SK-N-SH treated with all-trans-retinoic acid at 6 μM for 48 hours (cell line): ENCODE measurements around the gene CSNK1D.

Experiments used
- ATAC-seq: fragments of 200-7000 bp; cut with Tn5 transposase; 3 replicates; pipeline ENCODE4 v1.9.1; 2020; ENCODE audit warnings: mild to moderate bottlenecking, moderate library complexity
- ARNTL ChIP-seq: fragments of 450-650 bp; formaldehyde crosslinking; IDR thresholded peaks from 2 replicates; pipeline ENCODE4 v1.5.0; 2020; ENCODE audit warnings: low read depth, mild to moderate bottlenecking, moderate library complexity, borderline replicate concordance
- BACH2 ChIP-seq: fragments of 250-450 bp; sonication (Bioruptor Pico); IDR thresholded peaks from 2 replicates; pipeline ENCODE4 v1.9.0; 2021; ENCODE audit warnings: mild to moderate bottlenecking, borderline replicate concordance
- CREB5 ChIP-seq: fragments of 250-450 bp; sonication (Bioruptor Pico); IDR thresholded peaks from 2 replicates; pipeline ENCODE4 v1.5.1; 2020; ENCODE audit warnings: low read depth, mild to moderate bottlenecking, moderate library complexity
- CSDC2 ChIP-seq: fragments of 250-450 bp; sonication (Bioruptor Pico); IDR thresholded peaks from 2 replicates; pipeline ENCODE4 v1.5.0; 2020; ENCODE audit warnings: mild to moderate bottlenecking, moderate library complexity
- ESRRG ChIP-seq: fragments of 250-450 bp; sonication (Bioruptor Pico); IDR thresholded peaks from 2 replicates; pipeline ENCODE4 v1.6.1; 2021; ENCODE audit warnings: mild to moderate bottlenecking
- ISL1 ChIP-seq: fragments of 250-450 bp; sonication (Bioruptor Pico); IDR thresholded peaks from 2 replicates; pipeline ENCODE4 v2.1.2; 2022; ENCODE audit warnings: mild to moderate bottlenecking, moderate library complexity
- OSR1 ChIP-seq: fragments of 250-450 bp; sonication (Bioruptor Pico); IDR thresholded peaks from 2 replicates; pipeline ENCODE4 v1.8.0; 2022; ENCODE audit warnings: moderate library complexity, mild to moderate bottlenecking, inconsistent platforms
- PPARA ChIP-seq: fragments of 250-450 bp; sonication (Bioruptor Pico); IDR thresholded peaks from 2 replicates; pipeline ENCODE4 v1.5.0; 2020; ENCODE audit warnings: mild to moderate bottlenecking, borderline replicate concordance
- RARB ChIP-seq: fragments of 250-450 bp; sonication (Bioruptor Pico); IDR thresholded peaks from 2 replicates; pipeline ENCODE4 v1.8.0; 2021; ENCODE audit warnings: mild to moderate bottlenecking, moderate library complexity
- SNAI2 ChIP-seq: fragments of 250-450 bp; sonication (Bioruptor Pico); IDR thresholded peaks from 2 replicates; pipeline ENCODE4 v1.5.0; 2020; ENCODE audit warnings: mild to moderate bottlenecking, moderate library complexity
- TCF4 ChIP-seq: fragments of 250-450 bp; sonication (Bioruptor Pico); IDR thresholded peaks from 2 replicates; pipeline ENCODE4 v1.8.0; 2021; ENCODE audit warnings: mild to moderate bottlenecking, moderate library complexity, borderline replicate concordance
- TOX ChIP-seq: fragments of 250-450 bp; sonication (Bioruptor Pico); IDR thresholded peaks from 2 replicates; pipeline ENCODE4 v1.8.0; 2021; ENCODE audit warnings: mild to moderate bottlenecking, moderate library complexity, borderline replicate concordance
- TSHZ2 ChIP-seq: fragments of 250-450 bp; sonication (Bioruptor Pico); IDR thresholded peaks from 2 replicates; pipeline ENCODE4 v1.5.0; 2020; ENCODE audit warnings: mild to moderate bottlenecking, moderate library complexity
- ZC3H10 ChIP-seq: fragments of 250-450 bp; sonication (Bioruptor Pico); IDR thresholded peaks from 2 replicates; pipeline ENCODE4 v1.5.1; 2021; ENCODE audit warnings: mild to moderate bottlenecking, moderate library complexity
- ZFP3 ChIP-seq: fragments of 250-450 bp; sonication (Bioruptor Pico); IDR thresholded peaks from 2 replicates; pipeline ENCODE4 v1.5.0; 2020; ENCODE audit warnings: mild to moderate bottlenecking, moderate library complexity
- ZFP30 ChIP-seq: fragments of 450-650 bp; formaldehyde crosslinking; IDR thresholded peaks from 2 replicates; pipeline ENCODE4 v1.5.0; 2022; ENCODE audit warnings: mild to moderate bottlenecking, moderate library complexity
- ZNF565 ChIP-seq: fragments of 450-650 bp; formaldehyde crosslinking; conservative IDR thresholded peaks from 2 replicates; pipeline ENCODE4 v1.5.0; 2020; ENCODE audit warnings: low read depth, mild to moderate bottlenecking, moderate library complexity
- ZNF70 ChIP-seq: fragments of 450-650 bp; formaldehyde crosslinking; IDR thresholded peaks from 2 replicates; pipeline ENCODE4 v1.5.0; 2020; ENCODE audit warnings: mild to moderate bottlenecking, moderate library complexity
- ZNF8 ChIP-seq: fragments of 450-650 bp; formaldehyde crosslinking; IDR thresholded peaks from 2 replicates; pipeline ENCODE4 v1.5.0; 2020; ENCODE audit warnings: mild to moderate bottlenecking, moderate library complexity
- TF ChIP-seq, protein P1 (sequence below): fragments of 250-450 bp; sonication (Bioruptor Pico); IDR thresholded peaks from 2 replicates; pipeline ENCODE4 v1.5.1; 2021; ENCODE audit warnings: mild to moderate bottlenecking, moderate library complexity
- TF ChIP-seq, protein P2 (sequence below): fragments of 250-450 bp; sonication (Bioruptor Pico); IDR thresholded peaks from 2 replicates; pipeline ENCODE4 v1.8.0; 2021; ENCODE audit warnings: low read depth, mild to moderate bottlenecking, moderate library complexity, borderline replicate concordance
- TF ChIP-seq, protein P3 (sequence below): fragments of 250-450 bp; sonication (Bioruptor Pico); IDR thresholded peaks from 2 replicates; pipeline ENCODE4 v1.8.0; 2020; ENCODE audit warnings: mild to moderate bottlenecking, moderate library complexity, borderline replicate concordance

The CSNK1D gene

DNA sequence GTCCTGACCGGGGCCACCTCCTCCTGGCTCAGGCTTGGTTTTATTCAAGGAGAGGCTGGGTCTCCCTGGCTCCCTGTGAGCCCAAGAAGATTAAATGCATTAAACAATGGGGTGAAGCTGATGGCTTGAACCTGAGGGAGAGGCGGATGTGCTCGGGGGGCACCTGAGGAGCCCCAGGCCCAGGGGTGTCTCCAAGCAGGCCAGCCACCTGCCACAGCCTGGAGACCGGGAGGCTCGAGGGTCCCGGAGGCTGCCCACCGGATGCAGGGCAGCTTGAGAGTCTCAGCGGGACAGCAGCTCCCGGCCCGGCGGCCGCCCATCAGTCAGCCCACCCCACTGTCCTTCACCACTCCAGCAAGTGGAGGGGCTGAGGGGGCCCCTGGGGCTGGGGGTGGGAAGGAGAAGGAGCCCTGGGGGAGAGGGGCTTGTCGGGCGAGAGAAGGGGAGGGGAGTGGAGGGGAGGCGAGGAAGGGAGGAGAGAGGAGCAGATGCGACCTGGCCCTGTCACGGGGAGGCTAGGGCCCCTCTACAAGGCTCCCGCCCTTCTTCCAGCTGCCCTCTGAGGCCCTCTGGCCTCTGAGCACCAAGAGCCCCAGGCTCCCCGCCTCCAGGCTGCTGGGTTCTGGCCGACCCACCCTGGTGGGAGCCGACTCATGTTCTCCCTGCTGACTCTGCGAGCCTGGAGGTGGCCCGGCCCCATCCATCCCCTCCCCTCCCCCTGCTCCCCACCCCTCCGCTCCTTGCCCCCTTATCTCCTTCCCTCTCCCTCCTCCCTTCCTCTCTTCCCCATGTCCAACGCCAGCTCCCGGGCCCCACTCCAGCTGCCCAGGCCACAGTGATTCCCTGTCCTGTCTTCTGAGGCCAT lies 30.7 kb upstream of the CSNK1D start:
- TF ChIP-seq, protein P1, sequence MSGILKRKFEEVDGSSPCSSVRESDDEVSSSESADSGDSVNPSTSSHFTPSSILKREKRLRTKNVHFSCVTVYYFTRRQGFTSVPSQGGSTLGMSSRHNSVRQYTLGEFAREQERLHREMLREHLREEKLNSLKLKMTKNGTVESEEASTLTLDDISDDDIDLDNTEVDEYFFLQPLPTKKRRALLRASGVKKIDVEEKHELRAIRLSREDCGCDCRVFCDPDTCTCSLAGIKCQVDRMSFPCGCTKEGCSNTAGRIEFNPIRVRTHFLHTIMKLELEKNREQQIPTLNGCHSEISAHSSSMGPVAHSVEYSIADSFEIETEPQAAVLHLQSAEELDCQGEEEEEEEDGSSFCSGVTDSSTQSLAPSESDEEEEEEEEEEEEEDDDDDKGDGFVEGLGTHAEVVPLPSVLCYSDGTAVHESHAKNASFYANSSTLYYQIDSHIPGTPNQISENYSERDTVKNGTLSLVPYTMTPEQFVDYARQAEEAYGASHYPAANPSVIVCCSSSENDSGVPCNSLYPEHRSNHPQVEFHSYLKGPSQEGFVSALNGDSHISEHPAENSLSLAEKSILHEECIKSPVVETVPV (CRISPR knock-in tag) = no peak
- TF ChIP-seq TCF4 (CRISPR knock-in tag) = no peak
- no peak for TF ChIP-seq CREB5 (CRISPR knock-in tag)
- no peak for TF ChIP-seq TOX (CRISPR knock-in tag)
- no peak for TF ChIP-seq ZNF70 (CRISPR knock-in tag)
- TF ChIP-seq ZNF565 (CRISPR knock-in tag) = no peak
- TF ChIP-seq OSR1 (CRISPR knock-in tag) = no peak
- TF ChIP-seq CSDC2 = no peak
- TF ChIP-seq ARNTL (CRISPR knock-in tag) = no peak
- no peak for TF ChIP-seq RARB (CRISPR knock-in tag)
- TF ChIP-seq, protein P2, sequence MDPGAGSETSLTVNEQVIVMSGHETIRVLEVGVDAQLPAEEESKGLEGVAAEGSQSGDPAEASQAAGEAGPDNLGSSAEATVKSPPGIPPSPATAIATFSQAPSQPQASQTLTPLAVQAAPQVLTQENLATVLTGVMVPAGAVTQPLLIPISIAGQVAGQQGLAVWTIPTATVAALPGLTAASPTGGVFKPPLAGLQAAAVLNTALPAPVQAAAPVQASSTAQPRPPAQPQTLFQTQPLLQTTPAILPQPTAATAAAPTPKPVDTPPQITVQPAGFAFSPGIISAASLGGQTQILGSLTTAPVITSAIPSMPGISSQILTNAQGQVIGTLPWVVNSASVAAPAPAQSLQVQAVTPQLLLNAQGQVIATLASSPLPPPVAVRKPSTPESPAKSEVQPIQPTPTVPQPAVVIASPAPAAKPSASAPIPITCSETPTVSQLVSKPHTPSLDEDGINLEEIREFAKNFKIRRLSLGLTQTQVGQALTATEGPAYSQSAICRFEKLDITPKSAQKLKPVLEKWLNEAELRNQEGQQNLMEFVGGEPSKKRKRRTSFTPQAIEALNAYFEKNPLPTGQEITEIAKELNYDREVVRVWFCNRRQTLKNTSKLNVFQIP (CRISPR knock-in tag) = no peak
- no peak for TF ChIP-seq ISL1
- no peak for TF ChIP-seq BACH2 (CRISPR knock-in tag)
- ATAC-seq = no peak

DNA sequence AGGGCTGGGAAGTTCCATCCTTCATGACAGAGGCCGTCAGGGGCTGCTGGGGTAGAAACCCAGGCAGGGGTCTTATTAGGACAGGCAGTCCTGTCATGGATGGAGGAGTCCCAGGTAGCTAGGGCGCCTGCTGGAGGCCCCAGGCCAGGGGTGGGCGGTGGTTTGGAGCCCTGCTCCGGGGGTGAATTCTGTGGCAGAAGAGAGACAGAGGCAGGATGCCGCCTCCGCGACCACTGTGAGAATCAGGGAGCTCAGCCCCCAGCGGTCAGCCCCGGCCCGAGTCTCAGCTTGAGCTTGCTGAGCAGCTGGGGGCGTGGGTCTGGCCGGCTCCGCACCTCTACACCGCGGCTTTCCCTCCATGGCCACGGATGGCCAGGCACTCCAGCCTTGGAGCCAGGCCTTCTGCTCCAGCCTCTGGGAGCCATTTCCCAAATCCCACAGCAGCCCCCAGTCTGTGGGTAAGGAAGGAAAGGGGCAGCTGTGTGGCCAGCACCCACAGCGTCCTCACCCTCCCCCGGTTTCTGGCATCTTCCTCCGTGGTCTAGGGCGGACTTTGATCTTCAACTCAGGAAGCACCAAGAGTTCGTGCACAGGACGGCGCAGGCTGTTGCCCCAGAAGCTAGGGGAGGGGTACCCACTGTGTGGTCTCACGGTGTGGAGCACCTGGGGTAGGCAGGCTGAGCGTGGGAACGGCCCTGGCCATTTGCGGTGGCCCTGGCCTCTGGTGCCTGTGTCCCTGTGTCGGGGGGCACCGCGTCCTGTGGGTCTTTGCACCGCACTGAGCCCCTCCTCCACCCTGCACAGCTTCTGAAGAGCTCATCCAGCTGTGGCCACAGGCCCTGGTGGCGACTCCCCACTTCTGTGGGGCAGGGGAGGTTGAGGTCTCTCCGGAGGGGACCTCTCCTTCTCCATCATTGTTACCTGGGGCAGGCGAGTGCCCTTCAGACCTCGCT lies 29.8 kb upstream of the CSNK1D start:
- no peak for ATAC-seq
- TF ChIP-seq ARNTL (CRISPR knock-in tag) (no peak), TSHZ2 (CRISPR knock-in tag) (no peak), RARB (CRISPR knock-in tag) (no peak), ZFP3 (CRISPR knock-in tag) (no peak), PPARA (CRISPR knock-in tag) (no peak), ZNF70 (CRISPR knock-in tag) (no peak), BACH2 (CRISPR knock-in tag) (no peak), TCF4 (CRISPR knock-in tag) (no peak), ZFP30 (CRISPR knock-in tag) (no peak), ZC3H10 (CRISPR knock-in tag) (no peak), SNAI2 (CRISPR knock-in tag) (no peak), OSR1 (CRISPR knock-in tag) (no peak), ISL1 (no peak), ZNF565 (CRISPR knock-in tag) (no peak), CSDC2 (no peak), ESRRG (CRISPR knock-in tag) (no peak), ZNF8 (no peak)
- TF ChIP-seq, protein P3, sequence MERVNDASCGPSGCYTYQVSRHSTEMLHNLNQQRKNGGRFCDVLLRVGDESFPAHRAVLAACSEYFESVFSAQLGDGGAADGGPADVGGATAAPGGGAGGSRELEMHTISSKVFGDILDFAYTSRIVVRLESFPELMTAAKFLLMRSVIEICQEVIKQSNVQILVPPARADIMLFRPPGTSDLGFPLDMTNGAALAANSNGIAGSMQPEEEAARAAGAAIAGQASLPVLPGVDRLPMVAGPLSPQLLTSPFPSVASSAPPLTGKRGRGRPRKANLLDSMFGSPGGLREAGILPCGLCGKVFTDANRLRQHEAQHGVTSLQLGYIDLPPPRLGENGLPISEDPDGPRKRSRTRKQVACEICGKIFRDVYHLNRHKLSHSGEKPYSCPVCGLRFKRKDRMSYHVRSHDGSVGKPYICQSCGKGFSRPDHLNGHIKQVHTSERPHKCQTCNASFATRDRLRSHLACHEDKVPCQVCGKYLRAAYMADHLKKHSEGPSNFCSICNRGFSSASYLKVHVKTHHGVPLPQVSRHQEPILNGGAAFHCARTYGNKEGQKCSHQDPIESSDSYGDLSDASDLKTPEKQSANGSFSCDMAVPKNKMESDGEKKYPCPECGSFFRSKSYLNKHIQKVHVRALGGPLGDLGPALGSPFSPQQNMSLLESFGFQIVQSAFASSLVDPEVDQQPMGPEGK (CRISPR knock-in tag) = no peak
- TF ChIP-seq, protein P1 (CRISPR knock-in tag) = no peak
- TF ChIP-seq, all 23 proteins: peak for 0
